NCI-H1436 treated with DMSO at 0.1 percent for 48 hours (cell line): ENCODE results near the gene SAA1.
"Not testable (repeated sequence)": the region's sequence is repeated elsewhere in the genome, so short reads cannot be mapped to it uniquely, and the experiment has no call there.

Experiments
- DNase-seq: peaks from one replicate; lab custom pipeline; 2025; lab: John Stamatoyannopoulos, UW

The SAA1 gene

GRCh38 chr11:18265949-18266348 is at the start of gene SAA1:
SAA1 (plus strand) TSS chr11:18266264; CDS start chr11:18266888, 624 bp downstream.
- no peak for DNase-seq

GRCh38 chr11:18221274-18221876 is 44.7 kb upstream of the SAA1 start:
- no peak for DNase-seq

- no peak for DNase-seq
Measured at GRCh38 chr11:18222814-18223421, 43.1 kb upstream of the SAA1 start.

GRCh38 chr11:18223591-18224387 is 42.3 kb upstream of the SAA1 start:
- no peak for DNase-seq

GRCh38 chr11:18225913-18226312 is 40.2 kb upstream of the SAA1 start:
- DNase-seq = no peak

- no peak for DNase-seq
Measured at GRCh38 chr11:18229501-18229900, 36.6 kb upstream of the SAA1 start.

- DNase-seq = no peak
Measured at GRCh38 chr11:18230859-18231258, 35.2 kb upstream of the SAA1 start.

GRCh38 chr11:18233912-18234311 is 32.2 kb upstream of the SAA1 start:
- no peak for DNase-seq

- DNase-seq = no peak
Measured at GRCh38 chr11:18235394-18236334, 30.4 kb upstream of the SAA1 start.

GRCh38 chr11:18236664-18237356 is 29.3 kb upstream of the SAA1 start, which contains the start of gene SAA4:
SAA4 (minus strand) TSS chr11:18236802; CDS start chr11:18235926, 876 bp downstream.
- no peak for DNase-seq

GRCh38 chr11:18239655-18240054 is 26.4 kb upstream of the SAA1 start:
- DNase-seq = no peak

- peak; percentile 51 for DNase-seq
Measured at GRCh38 chr11:18243783-18244362, 22.2 kb upstream of the SAA1 start.

GRCh38 chr11:18245396-18245795 is 20.7 kb upstream of the SAA1 start:
- no peak for DNase-seq

- not testable (repeated sequence) for DNase-seq
Measured at GRCh38 chr11:18246379-18247190, 19.5 kb upstream of the SAA1 start.

- not testable (repeated sequence) for DNase-seq
Measured at GRCh38 chr11:18247191-18247581, 18.9 kb upstream of the SAA1 start.

GRCh38 chr11:18248561-18248960 is 17.5 kb upstream of the SAA1 start, which contains the start of gene SAA2:
SAA2 (minus strand) TSS chr11:18248668; CDS start chr11:18248011, 657 bp downstream.
- DNase-seq = no peak

- DNase-seq = no peak
Measured at GRCh38 chr11:18253233-18253632, 12.8 kb upstream of the SAA1 start.

GRCh38 chr11:18253778-18254338 is 12.2 kb upstream of the SAA1 start:
- no peak for DNase-seq

- DNase-seq = no peak
Measured at GRCh38 chr11:18254781-18255361, 11.2 kb upstream of the SAA1 start.
